Fibroblast of skin of back (primary cell): ENCODE data around the gene EPN3.
A peak's percentile ranks its signal among the peaks of the same experiment; 100 is the strongest.

Experiments used
- DNase-seq: peaks from one replicate; pipeline ENCODE4 v3.0.0-alpha.2; 2013

The EPN3 gene

GRCh38 chr17:50511058-50511457 is 21.5 kb upstream of the EPN3 start:
- peak; percentile 27 for DNase-seq

DNA sequence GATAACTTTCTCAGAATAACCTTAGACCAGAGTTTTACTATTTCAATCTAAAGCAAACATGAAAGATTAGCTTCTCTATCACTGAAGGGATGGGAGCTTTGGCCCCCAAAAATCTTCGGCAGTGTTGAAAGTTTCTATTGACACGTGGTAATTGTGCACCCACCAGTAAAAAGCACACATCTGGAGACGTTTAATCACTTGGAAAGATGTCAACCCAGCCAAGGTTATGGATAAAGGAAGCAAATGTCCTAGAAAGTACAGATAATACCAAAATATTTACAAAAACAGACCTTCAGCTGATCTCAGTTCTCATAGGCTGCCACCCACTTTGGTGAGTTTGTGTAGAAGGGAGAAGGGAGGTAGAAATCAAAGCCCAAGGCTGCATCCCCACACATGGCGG is 19.0 kb upstream of the EPN3 start:
- DNase-seq: no peak

GRCh38 chr17:50514388-50514787 is 18.1 kb upstream of the EPN3 start:
- DNase-seq: no peak

DNA sequence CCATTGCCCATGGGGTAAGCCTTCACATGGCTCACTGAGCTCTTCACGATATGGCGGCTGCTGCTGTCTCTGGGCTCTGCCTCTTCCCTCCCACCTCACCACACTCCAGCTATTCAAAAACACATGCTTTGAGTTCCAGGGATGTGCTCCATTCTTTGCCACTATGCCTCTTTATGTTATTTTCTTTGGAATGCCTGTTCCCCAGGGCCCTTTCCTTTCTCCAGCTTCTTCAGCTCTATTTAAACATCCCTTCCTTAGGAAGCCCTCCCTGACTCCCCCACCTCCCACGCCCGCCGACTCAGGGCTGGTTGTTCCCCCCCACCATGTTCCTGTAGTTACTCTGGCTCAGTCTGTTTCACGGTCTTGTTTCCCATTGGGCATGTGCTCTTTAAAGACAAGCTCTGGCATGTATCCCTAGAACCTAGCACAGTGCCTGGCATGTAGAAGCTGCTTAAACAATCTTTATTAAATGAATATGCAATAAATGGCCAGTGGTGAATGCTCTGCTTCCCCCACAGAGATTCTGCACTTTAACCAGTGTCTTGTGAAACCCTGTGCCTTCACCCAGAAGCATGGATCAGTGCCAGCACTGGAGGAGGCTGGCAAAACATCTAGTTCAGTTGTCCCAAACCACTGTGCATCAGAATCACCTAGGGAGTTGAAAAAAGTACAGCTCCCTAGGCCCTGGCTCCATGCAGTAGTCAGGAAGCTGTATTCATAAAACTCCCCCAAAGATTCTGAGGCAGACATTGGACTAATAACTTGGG is 17.4 kb upstream of the EPN3 start:
- DNase-seq: peak; percentile 83

DNA sequence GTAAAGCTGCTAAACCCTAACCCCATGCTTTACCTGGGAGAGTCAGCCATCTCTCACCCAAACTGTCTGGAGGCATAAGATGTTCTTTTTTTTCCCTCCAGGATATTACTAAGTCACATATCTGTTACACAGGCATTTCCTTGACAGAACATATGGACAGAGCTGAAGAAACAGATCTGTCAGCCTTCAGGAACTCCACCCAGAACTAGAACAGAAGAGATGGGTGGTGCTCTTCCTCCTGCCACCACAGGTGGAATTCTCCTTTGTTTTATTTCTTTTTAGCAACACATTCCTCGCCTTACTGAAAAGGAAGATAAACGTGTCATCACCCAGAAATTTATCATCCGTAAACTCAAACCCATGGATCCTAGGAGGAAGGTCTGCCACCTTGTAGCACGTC is 15.5 kb upstream of the EPN3 start:
- DNase-seq: no peak

DNA sequence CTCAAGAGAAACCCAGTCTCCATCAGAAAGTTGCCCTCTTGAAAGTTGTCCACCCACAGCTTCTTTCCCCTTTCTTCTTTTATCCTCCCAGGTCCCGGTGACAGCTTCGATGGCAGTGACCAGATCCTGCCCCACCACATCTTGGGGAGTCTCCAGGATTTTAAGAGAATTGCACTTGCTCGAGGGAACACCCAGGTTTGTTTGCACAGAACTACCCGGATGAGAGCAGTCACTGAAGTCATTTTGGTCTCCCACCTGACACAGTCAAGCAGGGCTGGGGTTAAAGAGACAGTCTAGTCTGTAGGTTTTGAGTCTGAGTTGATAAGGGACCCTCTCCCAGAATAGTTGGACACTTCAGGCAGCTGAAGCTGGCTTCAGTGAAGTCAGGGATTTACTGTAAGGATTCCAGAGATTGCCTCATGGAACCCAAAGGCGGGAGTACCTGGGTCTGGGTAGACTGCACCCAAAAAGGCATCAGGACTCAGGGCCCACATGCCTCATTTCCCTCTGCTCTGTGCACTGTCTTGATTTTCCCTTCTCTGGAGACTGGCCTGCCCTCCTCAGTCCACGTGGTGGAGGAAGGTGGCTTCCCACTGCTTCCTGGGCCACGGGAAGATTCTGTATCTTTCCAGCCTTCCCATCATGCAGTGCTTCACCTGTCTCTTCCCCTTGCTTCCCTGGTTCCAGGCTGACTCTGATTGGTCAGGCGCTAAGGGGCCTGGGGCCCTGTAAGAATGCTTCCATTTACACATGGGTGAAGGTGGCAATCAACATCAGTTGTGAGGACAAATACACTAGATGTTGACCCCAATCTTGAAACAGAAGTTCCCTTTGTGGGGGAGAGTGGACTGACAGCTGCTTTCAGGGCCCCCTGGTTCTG is 14.8 kb upstream of the EPN3 start:
- DNase-seq: no peak

DNA sequence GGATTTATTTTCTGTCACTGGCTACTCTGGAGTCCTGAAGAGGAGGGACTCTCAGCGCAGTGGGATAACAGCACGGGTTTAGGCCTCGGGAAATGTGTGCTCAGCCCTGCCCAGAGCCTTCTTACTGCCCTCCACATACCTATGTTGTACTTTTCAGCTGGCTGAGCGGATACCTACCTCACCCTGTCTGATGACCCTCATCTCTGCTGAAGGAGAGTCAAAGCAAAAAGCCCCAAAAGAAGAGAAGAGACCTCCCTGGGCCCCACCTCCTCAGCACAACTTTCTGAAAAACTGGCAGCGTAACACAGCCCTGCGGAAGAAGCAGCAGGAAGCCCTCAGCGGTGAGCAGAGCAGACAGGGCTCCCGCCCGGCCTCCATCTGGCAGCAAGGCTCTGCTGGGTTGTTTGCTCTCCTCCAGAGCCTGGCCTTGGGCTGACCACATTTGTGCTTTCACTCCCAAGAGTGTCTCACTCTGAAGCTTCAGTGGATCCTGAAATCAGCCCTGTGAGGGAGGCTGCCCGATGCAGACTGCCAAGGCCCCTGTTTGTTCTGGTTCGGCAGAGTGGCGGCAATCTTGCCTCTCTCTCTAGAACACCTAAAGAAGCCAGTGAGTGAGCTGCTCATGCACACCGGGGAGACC is 14.0 kb upstream of the EPN3 start:
- DNase-seq: no peak

DNA sequence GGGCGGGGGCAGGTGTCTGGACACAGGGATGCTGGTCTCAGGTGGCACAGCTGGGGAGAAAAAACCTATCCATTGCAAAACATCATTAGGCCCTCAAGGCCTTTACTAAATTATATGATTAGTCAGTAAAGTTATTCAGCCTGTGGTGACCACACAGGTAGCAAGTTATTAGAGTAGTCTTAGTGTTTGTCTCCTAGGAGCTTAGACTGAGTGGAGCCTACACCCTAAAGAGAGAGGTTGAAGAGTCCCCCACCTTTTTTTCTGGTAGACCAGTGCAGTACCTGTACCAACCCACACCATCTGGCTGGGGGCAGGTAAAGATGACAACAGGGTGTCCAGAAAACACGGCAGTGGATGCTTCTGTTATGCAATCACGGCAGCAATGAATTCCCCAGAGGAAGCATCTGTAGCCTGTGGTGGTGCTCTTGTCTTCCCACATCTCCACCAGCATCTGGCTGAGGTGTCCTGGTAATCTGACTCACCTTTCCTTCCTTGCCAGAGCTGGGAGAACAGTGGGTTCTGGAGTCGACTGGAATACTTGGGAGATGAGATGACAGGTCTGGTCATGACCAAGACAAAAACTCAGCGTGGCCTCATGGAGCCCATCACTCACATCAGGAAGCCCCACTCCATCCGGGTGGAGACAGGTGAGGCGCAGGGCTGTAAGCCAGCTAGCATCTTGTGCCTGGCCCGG is 13.2 kb upstream of the EPN3 start:
- no peak for DNase-seq

DNA sequence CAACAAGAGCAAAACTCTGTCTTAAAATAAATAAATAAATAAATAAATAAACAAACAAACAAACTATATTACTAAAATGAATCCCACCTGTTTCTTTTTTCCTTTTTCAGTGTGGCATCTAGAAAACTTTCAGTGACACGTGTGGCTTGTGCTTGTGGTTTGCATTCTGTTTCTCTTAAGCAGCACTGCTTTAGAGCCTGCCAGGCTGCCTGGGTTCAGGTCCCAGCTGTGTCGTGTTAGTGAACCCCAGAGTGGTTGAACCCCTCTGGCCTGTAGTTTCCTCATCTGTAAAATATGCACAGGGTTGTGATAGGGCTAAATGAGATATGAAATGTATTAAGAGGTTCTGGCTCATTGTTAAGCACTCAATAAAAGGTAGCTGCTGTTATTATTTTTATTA is 12.1 kb upstream of the EPN3 start:
- no peak for DNase-seq

- no peak for DNase-seq
Observed at GRCh38 chr17:50521514-50521913, 11.0 kb upstream of the EPN3 start.

DNA sequence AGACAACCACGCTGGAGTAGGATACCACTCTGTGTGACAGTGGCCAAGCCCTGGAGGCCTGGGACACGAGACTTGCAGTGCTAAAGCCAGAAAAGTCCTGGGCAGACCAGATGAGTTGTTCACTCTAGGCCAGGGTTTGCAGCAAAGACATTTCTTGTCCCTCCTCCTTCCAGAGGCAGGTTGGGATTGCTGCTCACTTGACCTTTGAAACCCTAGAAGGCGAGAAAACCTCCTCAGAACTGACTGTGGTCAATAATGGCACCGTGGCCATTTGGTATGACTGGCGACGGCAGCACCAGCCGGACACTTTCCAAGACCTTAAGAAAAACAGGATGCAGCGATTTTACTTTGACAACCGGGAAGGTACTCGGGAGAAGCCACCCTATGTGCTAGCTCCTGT is 9.8 kb upstream of the EPN3 start:
- DNase-seq: no peak

- no peak for DNase-seq
Observed at GRCh38 chr17:50523208-50523607, 9.3 kb upstream of the EPN3 start.

- no peak for DNase-seq
Observed at GRCh38 chr17:50524838-50525237, 7.7 kb upstream of the EPN3 start.

DNA sequence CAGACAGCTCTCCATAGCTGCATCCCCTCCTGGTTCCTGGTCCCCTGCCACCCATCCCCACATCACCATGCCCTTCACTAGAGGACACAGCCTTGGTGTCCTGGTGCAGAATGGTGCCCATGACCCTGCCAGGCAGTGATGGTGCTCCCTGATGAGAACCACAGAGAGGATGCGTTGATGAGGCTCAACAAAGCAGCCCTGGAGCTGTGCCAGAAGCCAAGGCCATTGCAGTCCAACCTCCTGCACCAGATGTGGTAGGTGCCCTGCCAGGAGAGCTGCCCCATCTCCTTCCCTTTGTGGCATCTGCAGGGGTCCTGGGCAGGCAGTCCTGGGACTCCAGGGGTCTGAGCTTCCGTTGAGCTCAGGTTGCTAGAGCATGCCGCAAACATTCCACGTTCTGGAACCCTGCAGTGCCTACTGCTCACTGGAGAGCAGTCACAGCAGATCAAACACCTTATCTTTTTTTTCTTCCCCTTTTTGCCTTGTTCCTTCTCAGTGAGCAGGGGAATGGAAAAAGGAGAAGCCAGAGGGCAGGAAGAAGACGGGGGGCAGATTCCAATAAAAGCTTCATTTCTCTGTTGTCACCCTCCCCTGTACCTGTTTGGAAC is 5.3 kb upstream of the EPN3 start:
- DNase-seq: no peak

DNA sequence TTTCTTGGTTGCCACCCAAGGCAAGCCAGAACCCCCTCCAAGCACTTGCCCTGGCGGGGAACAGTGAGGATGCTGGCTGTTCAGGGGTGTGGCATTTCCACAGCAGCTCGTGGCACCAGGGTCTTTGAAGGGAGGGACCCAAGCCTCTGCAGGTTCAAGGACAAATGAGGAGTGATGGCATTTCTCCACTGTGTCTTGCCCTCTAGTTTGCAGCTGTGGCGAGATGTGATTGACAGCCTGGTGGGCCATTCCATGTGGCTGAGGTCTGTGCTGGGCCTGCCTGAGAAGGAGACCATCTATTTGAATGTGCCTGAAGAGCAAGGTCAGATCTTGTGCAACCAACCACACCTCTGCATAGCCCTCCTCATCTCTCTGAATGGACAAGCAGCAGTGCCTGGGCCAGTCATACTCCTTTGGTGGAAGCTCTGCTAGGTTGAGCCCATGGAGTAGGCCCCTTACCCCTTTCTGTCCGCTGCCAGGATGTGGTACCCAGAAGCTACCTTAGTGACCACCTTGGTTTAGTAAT is 4.5 kb upstream of the EPN3 start:
- no peak for DNase-seq

DNA sequence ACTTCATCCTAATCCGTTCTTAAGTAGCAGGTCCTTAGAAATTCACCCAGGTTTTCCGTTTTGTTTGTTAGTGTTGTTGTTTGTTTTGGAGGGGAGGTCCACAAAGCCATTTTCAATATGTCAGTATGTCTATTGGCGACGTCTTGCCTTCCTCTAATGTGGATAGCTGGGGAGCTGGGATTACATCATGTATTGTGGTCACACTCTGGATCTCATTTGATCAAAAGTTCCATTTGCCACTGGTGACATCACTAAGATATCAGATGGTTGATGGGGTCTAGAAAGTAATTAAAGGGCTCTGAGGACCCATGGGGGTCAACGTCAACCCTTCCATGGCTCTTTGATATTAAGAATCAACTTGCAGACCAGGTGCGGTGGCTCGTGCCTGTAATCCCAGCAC is 2.7 kb upstream of the EPN3 start:
- DNase-seq: no peak

GRCh38 chr17:50531428-50532025 is 1.0 kb upstream of the EPN3 start:
- DNase-seq: no peak

DNA sequence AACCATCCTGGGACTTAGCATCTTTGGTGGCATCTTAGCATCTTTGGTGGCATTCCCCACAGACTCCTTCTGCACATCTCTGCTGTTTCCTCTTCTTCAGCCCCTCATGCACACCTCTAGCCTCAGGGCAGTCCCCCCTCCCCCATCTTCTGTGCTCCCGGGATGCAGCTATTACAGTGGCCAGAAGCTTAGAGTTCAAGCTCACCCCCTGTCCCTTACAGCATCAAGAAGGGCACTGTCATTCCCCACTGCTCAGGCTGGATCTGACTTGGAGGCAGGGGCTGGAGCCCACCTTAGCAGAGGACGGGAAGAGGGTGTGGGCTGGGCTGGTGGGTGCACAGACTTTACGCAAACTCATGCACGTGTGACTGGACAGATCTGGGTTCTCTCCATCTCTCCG is 650 bp downstream of the EPN3 start:
- no peak for DNase-seq

- peak; percentile 28 for DNase-seq
Observed at GRCh38 chr17:50533720-50534148, 1.2 kb downstream of the EPN3 start.

- DNase-seq: no peak
Observed at GRCh38 chr17:50534222-50534978, 1.9 kb downstream of the EPN3 start.

DNA sequence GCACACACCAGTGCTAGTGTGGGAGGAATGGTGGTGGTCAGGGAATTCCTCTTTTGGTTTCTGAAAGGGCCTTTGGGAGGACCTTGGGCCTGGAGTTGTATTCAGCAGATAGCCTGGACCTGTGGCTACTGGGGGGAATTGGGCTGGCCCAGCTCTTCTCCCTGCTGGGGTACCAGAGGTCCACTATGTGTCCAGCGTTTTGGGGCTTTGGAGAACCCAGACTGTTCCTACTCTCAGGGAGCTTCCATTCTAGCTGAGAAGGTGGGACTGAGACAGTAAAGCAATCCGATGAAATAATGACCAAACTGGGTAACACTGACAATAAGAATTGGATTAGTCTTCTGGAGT is 2.4 kb downstream of the EPN3 start:
- no peak for DNase-seq
